ENCODE measurements around the gene DNAJC2. TPM values are rescaled to one million over a fixed set of nuclear protein-coding genes. Genes with fewer than 3 reads are reported as not detected.
"Not testable (repeated sequence)": the region's sequence is repeated elsewhere in the genome, so short reads cannot be mapped to it uniquely, and the experiment has no call there.

The DNAJC2 gene
- total and polyA plus RNA-seq, 8 donors = 12.9 to 56.2 (median 49.1) TPM

GRCh38 chr7:103278195-103278594 lies 66.4 kb downstream of the DNAJC2 start:
- H3K36me3 ChIP-seq; ATAC-seq; intact Hi-C loops (cut with DNase I); H3K4me3 ChIP-seq; DNase-seq; H3K27ac ChIP-seq; H3K9me3 ChIP-seq: not testable (repeated sequence)
- Histone ChIP-seq H3K27me3 (peaks cover 0 to 20% of the 10 kb centered on the region in 2 donors), H3K4me1 (peaks cover 0 to 17% of the 10 kb centered on the region in 2 donors)

DNA sequence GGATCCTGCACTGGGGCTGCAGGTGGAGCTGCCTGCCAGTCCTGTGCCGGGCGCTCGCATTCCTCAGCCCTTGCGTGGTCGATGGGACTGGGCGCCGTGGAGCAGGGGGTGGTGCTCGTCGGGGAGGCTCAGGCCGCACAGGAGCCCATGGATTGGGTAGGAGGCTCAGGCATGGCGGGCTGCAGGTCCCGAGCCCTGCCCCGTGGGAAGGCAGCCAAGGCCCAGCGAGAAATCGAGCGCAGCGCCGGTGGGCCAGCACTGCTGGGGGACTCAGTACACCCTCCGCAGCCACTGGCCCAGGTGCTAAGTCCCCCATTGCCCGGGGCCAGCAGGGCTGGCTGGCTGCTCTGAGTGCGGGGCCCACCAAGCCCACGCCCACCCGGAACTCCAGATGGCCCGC lies 69.7 kb downstream of the DNAJC2 start:
- H3K4me1 ChIP-seq; intact Hi-C loops (cut with DNase I); H3K4me3 ChIP-seq; H3K27me3 ChIP-seq; ATAC-seq; H3K27ac ChIP-seq; H3K9me3 ChIP-seq; H3K36me3 ChIP-seq: not testable (repeated sequence)
- peak in 1 of 4 donors; percentile 45 for DNase-seq

DNA sequence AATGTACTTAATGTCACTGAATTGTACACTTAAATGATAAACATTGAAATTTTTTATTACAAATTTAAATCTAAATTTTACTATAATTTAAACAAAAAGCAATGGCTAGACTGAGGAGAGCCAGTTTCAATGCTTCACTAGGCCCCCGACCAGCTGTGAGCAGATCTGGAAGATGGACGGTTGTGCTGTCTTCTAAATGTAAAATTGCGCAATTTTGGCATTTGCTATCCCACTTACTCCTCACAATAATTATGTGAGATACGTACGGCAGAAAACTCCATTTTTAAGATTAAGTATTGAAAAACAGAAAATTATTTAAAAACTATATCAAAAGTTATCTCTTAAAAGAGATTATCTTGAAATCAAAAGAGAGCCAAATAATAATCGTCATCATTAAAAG lies 71.2 kb downstream of the DNAJC2 start:
- H3K36me3 ChIP-seq; ATAC-seq; H3K9me3 ChIP-seq; H3K4me3 ChIP-seq; H3K4me1 ChIP-seq; H3K27me3 ChIP-seq; intact Hi-C loops (cut with DNase I); H3K27ac ChIP-seq: not testable (repeated sequence)
- peak in 1 of 4 donors; percentile 2 for DNase-seq

DNA sequence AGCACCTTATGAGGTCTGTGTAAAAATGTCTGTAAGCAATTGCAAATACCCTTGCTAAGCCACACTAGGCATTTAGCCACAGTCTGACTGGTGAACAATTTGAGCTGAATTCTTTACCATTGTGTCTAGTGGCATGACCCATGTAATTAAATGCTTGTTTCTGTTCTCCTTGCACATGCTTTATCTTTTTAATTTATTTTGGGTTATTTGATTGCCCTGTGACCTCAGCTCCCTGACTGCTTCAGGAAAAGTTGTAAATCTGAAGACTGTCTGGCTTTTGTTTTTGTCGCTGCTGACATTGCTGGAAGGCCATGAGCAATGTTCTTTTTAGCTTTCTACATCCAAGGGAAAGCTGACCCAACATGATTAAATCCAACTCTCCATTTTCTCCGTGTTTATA lies 78.3 kb downstream of the DNAJC2 start:
- intact Hi-C loops (cut with DNase I); H3K27ac ChIP-seq; H3K9me3 ChIP-seq; H3K36me3 ChIP-seq; H3K27me3 ChIP-seq; H3K4me1 ChIP-seq; H3K4me3 ChIP-seq; ATAC-seq; DNase-seq: not testable (repeated sequence)

DNA sequence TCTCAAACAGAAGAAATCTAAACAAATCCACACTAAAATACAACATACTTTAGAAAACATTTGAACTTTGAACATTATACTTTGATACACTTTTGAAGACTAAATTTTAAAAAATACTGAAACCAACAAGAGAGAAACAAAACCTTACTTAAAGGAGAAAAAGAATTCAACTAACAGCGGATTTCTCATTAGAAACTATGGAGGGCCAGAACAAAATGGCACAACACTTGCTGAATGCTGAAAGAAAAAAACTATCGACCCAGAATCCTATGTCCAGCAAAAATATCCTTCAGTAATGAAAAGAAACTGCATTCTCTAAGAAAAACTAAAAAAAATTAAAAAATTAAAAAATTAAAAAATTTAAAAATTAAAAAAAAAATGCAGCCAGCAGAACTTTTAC lies 80.5 kb downstream of the DNAJC2 start:
- H3K9me3 ChIP-seq; H3K4me1 ChIP-seq; H3K27me3 ChIP-seq; ATAC-seq; H3K27ac ChIP-seq; DNase-seq; intact Hi-C loops (cut with DNase I); H3K4me3 ChIP-seq; H3K36me3 ChIP-seq: not testable (repeated sequence)

Other genes starting within 250 kb of the DNAJC2 start
- gene NAPEPLD, start 195.7 kb downstream of the DNAJC2 start, total RNA-seq = 10 to 100 TPM; 15.9 to 24.3 TPM
- gene NAPEPLD, start 195.7 kb downstream of the DNAJC2 start, polyA plus RNA-seq (ENCODE audit: insufficient read length in 6 of 6) = 10 to 100 TPM; 29.7 to 37.7 (median 32.1) TPM
- gene PMPCB, start 47.3 kb downstream of the DNAJC2 start, total RNA-seq = 10 to 100 TPM; 44.5 to 47.0 TPM
- gene PMPCB, start 47.3 kb downstream of the DNAJC2 start, polyA plus RNA-seq (ENCODE audit: insufficient read length in 6 of 6) = 100 to 1,000 TPM in 2 of 6 donors, 10 to 100 TPM in 4; 81.6 to 104 (median 87.6) TPM
- gene PSMC2, start 2.9 kb upstream of the DNAJC2 start, total RNA-seq = 100 to 1,000 TPM in 1 of 2 donors, 10 to 100 TPM in 1; 98.1 to 136 TPM
- 100 to 1,000 TPM in 1 of 6 donors, 10 to 100 TPM in 5; 90.4 to 101 (median 95.2) TPM for gene PSMC2, start 2.9 kb upstream of the DNAJC2 start, polyA plus RNA-seq (ENCODE audit: insufficient read length in 6 of 6)
- gene SLC26A5, start 101.4 kb upstream of the DNAJC2 start, total RNA-seq = 1 to 10 TPM in 1 of 2 donors, under 1 TPM in 1; 0.84 to 1.0 TPM
- 1 to 10 TPM in 3 of 6 donors, under 1 TPM in 3; 0.68 to 1.6 (median 1.2) TPM for gene SLC26A5, start 101.4 kb upstream of the DNAJC2 start, polyA plus RNA-seq (ENCODE audit: insufficient read length in 6 of 6)

Data from left lung (tissue), 10 donors.